ENCODE results near the gene SPDYE16.
"Not testable (repeated sequence)": the region's sequence is repeated elsewhere in the genome, so short reads cannot be mapped to it uniquely, and the experiment has no call there.

The SPDYE16 gene

GRCh38 chr7:76504351-76505167 lies 38.5 kb downstream of the SPDYE16 start:
- DNase-seq = not testable (repeated sequence)

- DNase-seq = not testable (repeated sequence)
Measured at GRCh38 chr7:76503244-76503643, 39.9 kb downstream of the SPDYE16 start.

GRCh38 chr7:76502836-76503235 lies 40.3 kb downstream of the SPDYE16 start:
- DNase-seq = not testable (repeated sequence)

GRCh38 chr7:76502224-76502623 lies 40.9 kb downstream of the SPDYE16 start:
- not testable (repeated sequence) for DNase-seq

GRCh38 chr7:76499924-76500241 lies 43.2 kb downstream of the SPDYE16 start:
- DNase-seq = not testable (repeated sequence)

GRCh38 chr7:76499201-76499923 lies 43.7 kb downstream of the SPDYE16 start:
- not testable (repeated sequence) for DNase-seq

- not testable (repeated sequence) for DNase-seq
Measured at GRCh38 chr7:76498583-76499200, 44.4 kb downstream of the SPDYE16 start.

- DNase-seq = not testable (repeated sequence)
Measured at GRCh38 chr7:76497918-76498582, 45.0 kb downstream of the SPDYE16 start.

GRCh38 chr7:76495717-76496116 lies 47.4 kb downstream of the SPDYE16 start:
- not testable (repeated sequence) for DNase-seq

GRCh38 chr7:76492139-76492538 lies 51.0 kb downstream of the SPDYE16 start:
- not testable (repeated sequence) for DNase-seq

- not testable (repeated sequence) for DNase-seq
Measured at GRCh38 chr7:76487969-76488368, 55.1 kb downstream of the SPDYE16 start.

- DNase-seq = not testable (repeated sequence)
Measured at GRCh38 chr7:76486618-76487017, 56.5 kb downstream of the SPDYE16 start.

- not testable (repeated sequence) for DNase-seq
Measured at GRCh38 chr7:76485822-76486610, 57.1 kb downstream of the SPDYE16 start.

- not testable (repeated sequence) for DNase-seq
Measured at GRCh38 chr7:76484456-76484855, 58.6 kb downstream of the SPDYE16 start.

- DNase-seq = not testable (repeated sequence)
Measured at GRCh38 chr7:76483081-76483480, 60.0 kb downstream of the SPDYE16 start.

GRCh38 chr7:76482660-76483059 lies 60.4 kb downstream of the SPDYE16 start:
- DNase-seq = not testable (repeated sequence)

All from fibroblast of skin of right quadriceps (primary cell).